NCI-H69 (cell line): ENCODE results near the gene CASP1.
"Not testable (repeated sequence)": the region's sequence is repeated elsewhere in the genome, so short reads cannot be mapped to it uniquely, and the experiment has no call there.

ENCODE experiments used
- DNase-seq: peaks from one replicate; lab custom pipeline; 2025; lab: John Stamatoyannopoulos, UW

Gene CASP1

GRCh38 chr11:105045676-105046296, 10.8 kb upstream of the CASP1 start:
- DNase-seq: no peak

- DNase-seq: not testable (repeated sequence)
Measured at GRCh38 chr11:105044557-105045524, 9.9 kb upstream of the CASP1 start, which contains the start of gene CARD16. Gene CARD16, minus strand, starts transcription at chr11:105045335. Its CDS starts 38 bp downstream, at chr11:105045297.

GRCh38 chr11:105042178-105042577, 7.2 kb upstream of the CASP1 start:
- DNase-seq: no peak

DNA sequence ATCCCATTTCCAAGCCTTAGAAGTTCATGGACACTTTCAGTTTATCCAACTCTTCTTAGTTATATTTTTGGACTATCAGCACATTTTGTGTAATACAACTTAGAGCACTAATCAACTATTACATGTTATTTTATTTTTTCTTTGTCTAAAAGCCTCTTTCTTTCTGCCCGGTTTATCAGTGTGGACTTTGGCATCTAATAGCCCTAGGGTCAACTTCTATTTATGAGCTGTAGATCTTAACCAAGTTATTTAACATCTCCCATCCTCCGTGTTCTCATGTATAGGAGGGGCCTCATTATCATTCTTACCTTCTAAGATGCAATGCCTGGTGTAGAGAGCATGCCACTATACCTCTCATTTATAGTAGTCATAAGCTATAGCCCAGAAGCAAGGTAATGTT, 5.8 kb upstream of the CASP1 start:
- DNase-seq: no peak

- not testable (repeated sequence) for DNase-seq
Measured at GRCh38 chr11:105034388-105034787, 556 bp downstream of the CASP1 start.

GRCh38 chr11:105033781-105034180, 1.2 kb downstream of the CASP1 start:
- no peak for DNase-seq

DNA sequence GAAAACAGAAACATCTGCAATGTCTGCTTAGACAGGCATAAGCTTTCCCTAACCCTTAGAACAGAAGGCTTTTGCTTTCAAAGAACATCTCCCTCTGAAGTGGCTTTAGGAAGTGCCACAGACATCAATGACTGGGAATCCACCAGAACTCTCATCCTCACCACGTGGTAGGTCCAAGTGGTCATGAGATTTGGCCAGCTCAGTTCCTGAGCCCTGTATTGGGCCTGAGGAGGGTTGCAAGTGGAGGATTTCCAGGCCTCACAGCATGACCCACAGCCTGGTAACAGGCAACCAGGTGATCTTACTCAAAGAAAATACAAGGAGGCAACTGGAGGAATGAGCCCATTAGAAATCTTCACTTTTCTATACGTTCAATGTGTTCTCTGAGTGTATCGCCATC, 1.6 kb downstream of the CASP1 start:
- peak; percentile 2 for DNase-seq

GRCh38 chr11:105032495-105032894, 2.4 kb downstream of the CASP1 start:
- DNase-seq: no peak

DNA sequence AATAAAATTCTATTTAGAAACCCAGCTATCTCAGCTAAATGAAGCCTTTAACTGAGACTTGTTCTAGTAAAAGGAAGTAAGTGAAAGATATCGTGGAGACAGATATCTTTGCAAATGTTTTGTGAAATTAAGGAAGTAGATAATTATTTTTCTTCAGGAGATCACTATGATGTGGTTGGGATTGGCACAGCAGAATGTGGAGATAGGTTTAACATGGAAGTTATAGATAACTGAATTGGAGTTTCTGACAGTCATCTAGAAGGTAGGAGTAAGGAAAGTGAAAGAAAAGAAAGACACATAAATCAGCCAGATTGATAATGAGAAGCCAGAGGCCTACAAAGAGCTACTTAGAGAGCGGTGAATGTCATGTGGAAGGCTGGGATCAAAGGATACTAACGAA, 7.3 kb downstream of the CASP1 start:
- no peak for DNase-seq

GRCh38 chr11:105024394-105024793, 10.6 kb downstream of the CASP1 start:
- DNase-seq: no peak

- DNase-seq: no peak
Measured at GRCh38 chr11:105023003-105023402, 11.9 kb downstream of the CASP1 start, which contains the start of gene CASP5. Gene CASP5, minus strand, starts transcription at chr11:105023168. Its CDS starts 32 bp downstream, at chr11:105023136.

GRCh38 chr11:105022527-105022926, 12.4 kb downstream of the CASP1 start:
- DNase-seq: no peak

DNA sequence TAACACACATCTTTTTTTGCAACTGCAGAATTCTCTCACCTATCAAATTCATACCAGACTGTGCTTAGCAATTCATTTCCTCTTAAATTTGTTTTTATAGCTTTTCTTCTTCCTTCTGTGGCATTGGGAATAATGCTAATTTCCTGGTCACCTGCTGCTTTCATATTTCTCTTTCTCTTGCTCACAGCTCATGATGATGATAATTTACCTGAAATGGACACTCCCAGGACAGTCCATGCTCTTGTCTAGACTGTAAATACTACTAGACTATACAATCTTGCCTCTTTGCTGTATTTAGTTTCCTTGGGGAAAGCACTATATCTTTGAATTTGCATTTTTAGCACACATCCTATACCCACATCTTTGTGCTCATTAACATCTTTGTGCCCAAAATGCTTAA, 27.5 kb downstream of the CASP1 start:
- no peak for DNase-seq

GRCh38 chr11:105005451-105005845, 29.5 kb downstream of the CASP1 start:
- no peak for DNase-seq

DNA sequence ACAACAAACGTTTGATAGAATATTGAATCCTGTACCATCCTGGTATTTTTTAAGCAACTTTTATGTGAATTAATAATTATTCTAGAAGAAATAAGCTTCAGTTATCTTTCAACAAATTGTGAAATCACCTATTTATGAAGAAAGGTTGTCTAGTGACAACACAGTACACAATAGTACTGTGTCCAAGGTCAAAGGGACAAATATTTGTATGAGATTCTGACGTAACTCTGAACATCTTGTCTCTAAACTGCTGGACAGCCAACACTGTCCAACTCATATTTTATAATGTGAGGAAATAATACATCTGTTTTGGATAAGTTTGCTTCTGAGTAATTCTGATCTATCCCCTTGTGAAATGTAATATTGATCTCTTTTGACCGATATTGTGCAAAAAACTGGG, 30.9 kb downstream of the CASP1 start:
- DNase-seq: no peak

GRCh38 chr11:105003151-105003550, 31.8 kb downstream of the CASP1 start:
- DNase-seq: no peak

DNA sequence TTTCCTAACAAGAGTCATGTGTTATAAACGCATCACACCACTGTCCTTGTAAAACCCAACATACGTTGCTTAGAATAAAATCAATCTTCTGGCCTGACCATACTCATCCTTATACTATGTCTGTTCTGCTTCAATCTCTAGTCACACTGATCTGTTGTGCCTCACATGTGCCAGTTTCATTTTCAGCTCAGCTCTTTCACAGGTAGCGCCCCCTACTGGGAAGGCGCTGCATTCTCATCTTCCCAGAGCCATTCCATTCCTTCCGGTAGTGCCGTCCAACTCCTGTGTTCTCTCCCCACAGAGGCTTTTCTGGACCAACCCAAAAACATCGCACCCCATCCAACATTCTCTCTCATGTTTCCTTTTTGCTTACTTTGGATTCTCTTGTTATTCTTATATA, 34.1 kb downstream of the CASP1 start:
- DNase-seq: peak; percentile 10

DNA sequence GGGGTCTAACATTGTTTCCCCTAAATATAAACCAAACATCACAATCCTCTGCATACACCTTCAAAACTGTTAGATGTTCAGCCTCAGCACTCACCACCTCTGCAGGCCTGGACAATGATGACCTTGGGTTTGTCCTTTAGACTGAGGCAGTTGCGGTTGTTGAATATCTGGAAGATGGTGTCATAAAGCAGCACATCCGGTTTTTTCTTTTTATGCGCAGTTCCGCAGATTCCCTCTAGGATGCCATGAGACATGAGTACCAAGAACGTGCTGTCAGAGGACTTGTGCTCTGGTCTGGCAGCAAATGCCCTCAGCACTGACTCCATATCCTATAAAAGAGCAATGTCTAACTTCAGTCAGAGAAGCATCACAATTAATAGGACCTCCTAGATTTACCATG, 34.8 kb downstream of the CASP1 start:
- DNase-seq: no peak

- no peak for DNase-seq
Measured at GRCh38 chr11:104999721-105000120, 35.2 kb downstream of the CASP1 start.

DNA sequence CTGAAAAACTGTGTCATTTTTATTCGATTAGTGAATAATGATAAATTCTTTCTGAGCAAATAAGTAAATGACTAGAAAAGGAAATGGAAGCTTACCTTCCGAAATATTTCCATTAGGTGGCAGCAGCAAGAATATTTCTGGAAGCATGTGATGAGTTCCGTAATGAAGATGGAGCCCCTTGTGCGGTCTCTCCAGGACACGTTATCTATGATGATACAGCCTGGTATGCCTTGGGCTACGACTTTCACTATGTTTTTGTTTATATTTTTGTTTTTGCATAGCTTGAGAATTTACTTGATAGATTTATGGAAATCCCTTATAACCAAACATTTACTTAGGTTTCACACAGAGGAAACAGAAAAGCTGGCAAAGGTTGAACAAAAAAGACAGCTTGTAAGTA, 37.7 kb downstream of the CASP1 start:
- DNase-seq: no peak

DNA sequence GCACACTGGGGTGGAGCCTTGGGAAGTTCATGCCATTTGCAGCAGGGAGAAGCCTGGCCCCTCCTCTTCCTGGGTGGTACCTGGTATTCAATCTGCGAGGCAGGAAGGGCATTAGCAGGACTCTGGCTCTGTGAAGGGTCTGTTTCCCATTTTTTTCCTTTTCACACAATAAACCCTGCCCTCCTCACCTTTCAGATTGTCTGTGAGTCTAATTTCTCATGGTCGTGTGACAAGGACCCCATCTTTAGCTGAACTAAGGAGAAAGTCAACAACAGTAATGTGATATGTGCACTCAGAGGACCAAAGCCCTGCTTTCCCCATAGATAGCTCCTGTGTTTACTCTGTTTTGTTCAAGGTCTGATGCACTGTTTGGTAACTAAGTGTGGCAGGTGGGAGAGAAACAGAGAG, 39.9 kb downstream of the CASP1 start:
- DNase-seq: peak; percentile 14

DNA sequence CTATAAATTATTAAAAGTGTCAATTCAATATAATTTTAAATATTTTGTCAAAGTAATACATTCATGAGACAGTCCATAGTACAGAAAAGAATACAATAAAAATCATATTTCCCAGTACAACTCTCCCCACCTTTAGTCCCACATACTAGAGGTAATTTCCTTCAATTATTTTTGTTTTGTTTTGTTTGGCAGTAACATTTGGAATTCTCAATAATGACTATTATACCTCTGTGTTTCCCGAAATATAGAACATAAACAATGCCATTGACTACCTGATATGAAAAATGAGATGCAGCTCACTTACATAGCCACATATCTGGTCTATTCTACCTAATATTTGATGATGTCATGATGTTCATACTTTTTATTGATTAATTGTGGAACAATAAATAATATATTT, 42.2 kb downstream of the CASP1 start:
- DNase-seq: no peak

GRCh38 chr11:104991994-104992393, 43.0 kb downstream of the CASP1 start:
- DNase-seq: no peak
